ENCODE results near the gene FHOD3. TPM values are rescaled to one million over a fixed set of nuclear protein-coding genes. Genes with fewer than 3 reads are reported as not detected.

The FHOD3 gene
- total and polyA plus RNA-seq, 2 donors (not counting 1 experiment from before 2014, with no cell fraction given) = not detected

- ATAC-seq (ENCODE audit: low read depth) = no peak
- Histone ChIP-seq H4K20me1 (ENCODE audit: control insufficient read depth, insufficient read depth, low read length, poor library complexity, severe bottlenecking) (no peaks in the 10 kb centered on the region), H3K27ac (ENCODE audit: low read length in 2 of 2) (no peak overlapping the region), H3K4me1 (ENCODE audit: control insufficient read depth in 2 of 2, insufficient read depth in 2 of 2, low read length in 2 of 2) (no peaks in the 10 kb centered on the region), H2AFZ (ENCODE audit: insufficient read depth, low read depth, low read length, poor library complexity, severe bottlenecking) (no peak overlapping the region), H3K36me3 (replicated peaks in 1 of 2; ENCODE audit: control extremely low read depth in 1 of 2, control insufficient read depth in 1 of 2, extremely low read depth in 1 of 2, insufficient read depth in 2 of 2, low read length in 1 of 2) (no peaks in the 10 kb centered on the region), H3K4me3 (ENCODE audit: control extremely low read depth in 1 of 5, extremely low read depth in 1 of 5, insufficient read depth in 1 of 5, low read depth in 2 of 5, low read length in 4 of 5) (no peak overlapping the region), H3K9ac (ENCODE audit: low read length) (no peak overlapping the region), H3K9me3 (ENCODE audit: control extremely low read depth in 1 of 3, control insufficient read depth in 2 of 3, insufficient read depth in 1 of 3, low read length in 2 of 3) (no peaks in the 10 kb centered on the region), H3K27me3 (replicated peaks in 1 of 4; ENCODE audit: control extremely low read depth in 1 of 4, control insufficient read depth in 3 of 4, insufficient read depth in 4 of 4, low read length in 3 of 4) (no peaks in the 10 kb centered on the region), H3K4me2 (replicated peaks; ENCODE audit: low read depth, low read length, poor library complexity, severe bottlenecking) (no peak overlapping the region), H3K79me2 (ENCODE audit: control insufficient read depth, insufficient read depth, low read length) (no peaks in the 10 kb centered on the region)
- DNase-seq = no peak
- Mint-ChIP-seq H3K4me1 (no peaks in the 10 kb centered on the region), H3K9me3 (ENCODE audit: insufficient read depth) (no peaks in the 10 kb centered on the region), H3K4me3 (no peak overlapping the region), H3K27me3 (no peaks in the 10 kb centered on the region), H3K27ac (no peak overlapping the region)
- ChIA-PET POLR2A (no interaction called here), CTCF (no interaction called here)
- intact Hi-C loops (cut with micrococcal nuclease) = no loop called here
- no peak for TF ChIP-seq EZH2 (IDR thresholded peaks at IDR 0.05; ENCODE audit: borderline replicate concordance, insufficient read depth, low read depth, low read length, poor library complexity, severe bottlenecking)
- no peak for TF ChIP-seq CTCF (IDR thresholded peaks at IDR 0.05)
- WGBS (ENCODE audit: insufficient coverage) = 97% methylated on average over 4 of the region's 6 CpGs
Observed at GRCh38 chr18:36593641-36594040, 296.1 kb downstream of the FHOD3 start.

DNA sequence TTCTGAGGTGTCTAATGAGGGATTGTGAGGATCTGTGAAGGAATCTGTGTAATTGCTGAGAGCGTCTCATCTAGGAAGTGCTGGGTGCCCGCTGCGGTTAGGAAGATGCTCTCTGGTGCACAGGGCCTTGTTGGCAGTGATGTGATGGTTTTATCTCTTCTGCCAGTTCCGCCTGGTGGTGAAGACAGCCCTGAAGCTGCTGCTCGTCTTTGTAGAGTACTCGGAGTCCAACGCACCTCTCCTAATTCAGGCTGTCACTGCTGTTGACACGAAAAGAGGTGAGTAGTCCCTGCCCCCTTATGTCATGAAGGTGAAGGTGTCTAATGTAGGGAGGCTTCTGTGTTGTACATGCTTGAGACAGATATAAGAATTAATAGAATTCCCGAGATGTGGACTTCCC, 297.1 kb downstream of the FHOD3 start:
- ChIA-PET POLR2A (no interaction called here), CTCF (no interaction called here)
- no peak overlapping the region for H3K27ac Mint-ChIP-seq
- no peaks in the 10 kb centered on the region for H3K79me2 ChIP-seq (ENCODE audit: control insufficient read depth, insufficient read depth, low read length)
- no peak overlapping the region for H3K4me3 ChIP-seq (ENCODE audit: control extremely low read depth in 1 of 5, extremely low read depth in 1 of 5, insufficient read depth in 1 of 5, low read depth in 2 of 5, low read length in 4 of 5)
- no peak overlapping the region for H3K9ac ChIP-seq (ENCODE audit: low read length)
- H3K9me3 ChIP-seq (ENCODE audit: control extremely low read depth in 1 of 3, control insufficient read depth in 2 of 3, insufficient read depth in 1 of 3, low read length in 2 of 3) = no peaks in the 10 kb centered on the region
- no peaks in the 10 kb centered on the region for H3K4me1 Mint-ChIP-seq
- no peaks in the 10 kb centered on the region for H4K20me1 ChIP-seq (ENCODE audit: control insufficient read depth, insufficient read depth, low read length, poor library complexity, severe bottlenecking)
- no peak overlapping the region for H3K4me2 ChIP-seq (replicated peaks; ENCODE audit: low read depth, low read length, poor library complexity, severe bottlenecking)
- H3K36me3 ChIP-seq (replicated peaks in 1 of 2; ENCODE audit: control extremely low read depth in 1 of 2, control insufficient read depth in 1 of 2, extremely low read depth in 1 of 2, insufficient read depth in 2 of 2, low read length in 1 of 2) = no peaks in the 10 kb centered on the region
- no peaks in the 10 kb centered on the region for H3K27me3 ChIP-seq (replicated peaks in 1 of 4; ENCODE audit: control extremely low read depth in 1 of 4, control insufficient read depth in 3 of 4, insufficient read depth in 4 of 4, low read length in 3 of 4)
- no peak overlapping the region for H3K4me3 Mint-ChIP-seq
- DNase-seq (no peak), ATAC-seq (ENCODE audit: low read depth) (no peak)
- H3K27me3 Mint-ChIP-seq = no peaks in the 10 kb centered on the region
- H2AFZ ChIP-seq (ENCODE audit: insufficient read depth, low read depth, low read length, poor library complexity, severe bottlenecking) = no peak overlapping the region
- TF ChIP-seq CTCF (IDR thresholded peaks at IDR 0.05) = no peak
- TF ChIP-seq EZH2 (IDR thresholded peaks at IDR 0.05; ENCODE audit: borderline replicate concordance, insufficient read depth, low read depth, low read length, poor library complexity, severe bottlenecking) = no peak
- WGBS (ENCODE audit: insufficient coverage) = 85% methylated on average over 8 of the region's 9 CpGs
- H3K4me1 ChIP-seq (ENCODE audit: control insufficient read depth in 2 of 2, insufficient read depth in 2 of 2, low read length in 2 of 2) = no peaks in the 10 kb centered on the region
- no peaks in the 10 kb centered on the region for H3K9me3 Mint-ChIP-seq (ENCODE audit: insufficient read depth)
- H3K27ac ChIP-seq (ENCODE audit: low read length in 2 of 2) = no peak overlapping the region
- intact Hi-C loops (cut with micrococcal nuclease) = no loop called here

Measured in B cell (primary cell).